ENCODE data around the gene MPC2. TPM values are rescaled to one million over a fixed set of nuclear protein-coding genes. Genes with fewer than 3 reads are reported as not detected.

The MPC2 gene
- total and polyA plus RNA-seq, 2 of the 8 experiments (the other 6 are each of a cell fraction or from before 2014, with no cell fraction given): 18.6 to 40.9 TPM

GRCh38 chr1:167957710-167958109 lies 20.8 kb upstream of the MPC2 start (continued):
- no peak for TF ChIP-seq KDM4A (IDR thresholded peaks at IDR 0.05; ENCODE audit: low read depth, low read length, severe bottlenecking)
- TF ChIP-seq, protein P1, sequence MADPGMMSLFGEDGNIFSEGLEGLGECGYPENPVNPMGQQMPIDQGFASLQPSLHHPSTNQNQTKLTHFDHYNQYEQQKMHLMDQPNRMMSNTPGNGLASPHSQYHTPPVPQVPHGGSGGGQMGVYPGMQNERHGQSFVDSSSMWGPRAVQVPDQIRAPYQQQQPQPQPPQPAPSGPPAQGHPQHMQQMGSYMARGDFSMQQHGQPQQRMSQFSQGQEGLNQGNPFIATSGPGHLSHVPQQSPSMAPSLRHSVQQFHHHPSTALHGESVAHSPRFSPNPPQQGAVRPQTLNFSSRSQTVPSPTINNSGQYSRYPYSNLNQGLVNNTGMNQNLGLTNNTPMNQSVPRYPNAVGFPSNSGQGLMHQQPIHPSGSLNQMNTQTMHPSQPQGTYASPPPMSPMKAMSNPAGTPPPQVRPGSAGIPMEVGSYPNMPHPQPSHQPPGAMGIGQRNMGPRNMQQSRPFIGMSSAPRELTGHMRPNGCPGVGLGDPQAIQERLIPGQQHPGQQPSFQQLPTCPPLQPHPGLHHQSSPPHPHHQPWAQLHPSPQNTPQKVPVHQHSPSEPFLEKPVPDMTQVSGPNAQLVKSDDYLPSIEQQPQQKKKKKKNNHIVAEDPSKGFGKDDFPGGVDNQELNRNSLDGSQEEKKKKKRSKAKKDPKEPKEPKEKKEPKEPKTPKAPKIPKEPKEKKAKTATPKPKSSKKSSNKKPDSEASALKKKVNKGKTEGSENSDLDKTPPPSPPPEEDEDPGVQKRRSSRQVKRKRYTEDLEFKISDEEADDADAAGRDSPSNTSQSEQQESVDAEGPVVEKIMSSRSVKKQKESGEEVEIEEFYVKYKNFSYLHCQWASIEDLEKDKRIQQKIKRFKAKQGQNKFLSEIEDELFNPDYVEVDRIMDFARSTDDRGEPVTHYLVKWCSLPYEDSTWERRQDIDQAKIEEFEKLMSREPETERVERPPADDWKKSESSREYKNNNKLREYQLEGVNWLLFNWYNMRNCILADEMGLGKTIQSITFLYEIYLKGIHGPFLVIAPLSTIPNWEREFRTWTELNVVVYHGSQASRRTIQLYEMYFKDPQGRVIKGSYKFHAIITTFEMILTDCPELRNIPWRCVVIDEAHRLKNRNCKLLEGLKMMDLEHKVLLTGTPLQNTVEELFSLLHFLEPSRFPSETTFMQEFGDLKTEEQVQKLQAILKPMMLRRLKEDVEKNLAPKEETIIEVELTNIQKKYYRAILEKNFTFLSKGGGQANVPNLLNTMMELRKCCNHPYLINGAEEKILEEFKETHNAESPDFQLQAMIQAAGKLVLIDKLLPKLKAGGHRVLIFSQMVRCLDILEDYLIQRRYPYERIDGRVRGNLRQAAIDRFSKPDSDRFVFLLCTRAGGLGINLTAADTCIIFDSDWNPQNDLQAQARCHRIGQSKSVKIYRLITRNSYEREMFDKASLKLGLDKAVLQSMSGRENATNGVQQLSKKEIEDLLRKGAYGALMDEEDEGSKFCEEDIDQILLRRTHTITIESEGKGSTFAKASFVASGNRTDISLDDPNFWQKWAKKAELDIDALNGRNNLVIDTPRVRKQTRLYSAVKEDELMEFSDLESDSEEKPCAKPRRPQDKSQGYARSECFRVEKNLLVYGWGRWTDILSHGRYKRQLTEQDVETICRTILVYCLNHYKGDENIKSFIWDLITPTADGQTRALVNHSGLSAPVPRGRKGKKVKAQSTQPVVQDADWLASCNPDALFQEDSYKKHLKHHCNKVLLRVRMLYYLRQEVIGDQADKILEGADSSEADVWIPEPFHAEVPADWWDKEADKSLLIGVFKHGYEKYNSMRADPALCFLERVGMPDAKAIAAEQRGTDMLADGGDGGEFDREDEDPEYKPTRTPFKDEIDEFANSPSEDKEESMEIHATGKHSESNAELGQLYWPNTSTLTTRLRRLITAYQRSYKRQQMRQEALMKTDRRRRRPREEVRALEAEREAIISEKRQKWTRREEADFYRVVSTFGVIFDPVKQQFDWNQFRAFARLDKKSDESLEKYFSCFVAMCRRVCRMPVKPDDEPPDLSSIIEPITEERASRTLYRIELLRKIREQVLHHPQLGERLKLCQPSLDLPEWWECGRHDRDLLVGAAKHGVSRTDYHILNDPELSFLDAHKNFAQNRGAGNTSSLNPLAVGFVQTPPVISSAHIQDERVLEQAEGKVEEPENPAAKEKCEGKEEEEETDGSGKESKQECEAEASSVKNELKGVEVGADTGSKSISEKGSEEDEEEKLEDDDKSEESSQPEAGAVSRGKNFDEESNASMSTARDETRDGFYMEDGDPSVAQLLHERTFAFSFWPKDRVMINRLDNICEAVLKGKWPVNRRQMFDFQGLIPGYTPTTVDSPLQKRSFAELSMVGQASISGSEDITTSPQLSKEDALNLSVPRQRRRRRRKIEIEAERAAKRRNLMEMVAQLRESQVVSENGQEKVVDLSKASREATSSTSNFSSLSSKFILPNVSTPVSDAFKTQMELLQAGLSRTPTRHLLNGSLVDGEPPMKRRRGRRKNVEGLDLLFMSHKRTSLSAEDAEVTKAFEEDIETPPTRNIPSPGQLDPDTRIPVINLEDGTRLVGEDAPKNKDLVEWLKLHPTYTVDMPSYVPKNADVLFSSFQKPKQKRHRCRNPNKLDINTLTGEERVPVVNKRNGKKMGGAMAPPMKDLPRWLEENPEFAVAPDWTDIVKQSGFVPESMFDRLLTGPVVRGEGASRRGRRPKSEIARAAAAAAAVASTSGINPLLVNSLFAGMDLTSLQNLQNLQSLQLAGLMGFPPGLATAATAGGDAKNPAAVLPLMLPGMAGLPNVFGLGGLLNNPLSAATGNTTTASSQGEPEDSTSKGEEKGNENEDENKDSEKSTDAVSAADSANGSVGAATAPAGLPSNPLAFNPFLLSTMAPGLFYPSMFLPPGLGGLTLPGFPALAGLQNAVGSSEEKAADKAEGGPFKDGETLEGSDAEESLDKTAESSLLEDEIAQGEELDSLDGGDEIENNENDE (IDR thresholded peaks at IDR 0.05; ENCODE audit: insufficient replicate concordance, low read length): no peak
- no peak for TF ChIP-seq CBX8 (IDR thresholded peaks at IDR 0.05; ENCODE audit: borderline replicate concordance, low read depth, low read length)
- no peak for TF ChIP-seq BACH1 (IDR thresholded peaks at IDR 0.05; ENCODE audit: low read length)
